H9 (cell line): Measurements from ENCODE around the gene ASPG. TPM values are rescaled to one million over a fixed set of nuclear protein-coding genes. Genes with fewer than 3 reads are reported as not detected.

Source experiments
- DNase-seq: peaks from one replicate; pipeline ENCODE4 v3.0.0-alpha.2; 2017
- H2AFZ ChIP-seq: one replicate; pipeline ENCODE4 v1.6.1; 2013; ENCODE audit warnings: mild to moderate bottlenecking, low read length, control low read depth, moderate library complexity
- H2AK5ac ChIP-seq: 2 replicates; pipeline ENCODE4 v1.6.1; 2013; ENCODE audit warnings: low read length, control low read depth, mixed read lengths; ENCODE audit not compliant: insufficient read length
- H2BK120ac ChIP-seq: one replicate; pipeline ENCODE4 v1.6.1; 2013; ENCODE audit warnings: low read depth, mild to moderate bottlenecking, low read length, control low read depth, inconsistent platforms; ENCODE audit not compliant: poor library complexity, severe bottlenecking
- H2BK12ac ChIP-seq: 2 replicates; pipeline ENCODE4 v1.6.1; 2013; ENCODE audit warnings: low read length, control low read depth, mixed read lengths, low read depth; ENCODE audit not compliant: insufficient read length
- H2BK15ac ChIP-seq: 2 replicates; pipeline ENCODE4 v1.6.1; 2013; ENCODE audit warnings: low read depth, low read length, control low read depth
- H2BK20ac ChIP-seq: one replicate; pipeline ENCODE4 v1.6.1; 2013; ENCODE audit warnings: low read depth, mild to moderate bottlenecking, low read length, control low read depth, inconsistent platforms; ENCODE audit not compliant: poor library complexity, severe bottlenecking
- H2BK5ac ChIP-seq: 2 replicates; pipeline ENCODE4 v1.6.1; 2013; ENCODE audit warnings: low read length, control low read depth, mixed read lengths; ENCODE audit not compliant: insufficient read length
- H3K14ac ChIP-seq: 2 replicates; pipeline ENCODE4 v1.6.1; 2013; ENCODE audit warnings: low read length, control low read depth; ENCODE audit not compliant: insufficient read depth
- H3K18ac ChIP-seq: 2 replicates; pipeline ENCODE4 v1.6.1; 2013; ENCODE audit warnings: low read depth, mild to moderate bottlenecking, mixed read lengths, low read length, control low read depth; ENCODE audit not compliant: insufficient read length
- H3K23ac ChIP-seq: 2 replicates; pipeline ENCODE4 v1.6.1; 2013; ENCODE audit warnings: low read length, control low read depth, mixed read lengths, low read depth; ENCODE audit not compliant: insufficient read length
- H3K23me2 ChIP-seq: 2 replicates; pipeline ENCODE4 v1.6.1; 2013; ENCODE audit warnings: low read depth, mild to moderate bottlenecking, mixed read lengths, low read length, control low read depth; ENCODE audit not compliant: insufficient read length, poor library complexity, severe bottlenecking
- H3K27ac ChIP-seq: 2 replicates; pipeline ENCODE4 v1.5.1; 2013; ENCODE audit warnings: low read length, control low read depth, mixed read lengths, low read depth; ENCODE audit not compliant: insufficient read length
- H3K27me3 ChIP-seq: 2 replicates; pipeline ENCODE4 v1.6.1; 2013; ENCODE audit warnings: low read length, control low read depth, inconsistent platforms; ENCODE audit not compliant: insufficient read depth
- H3K4ac ChIP-seq: 2 replicates; pipeline ENCODE4 v1.6.1; 2013; ENCODE audit warnings: low read depth, mild to moderate bottlenecking, control low read depth, inconsistent platforms, low read length, moderate library complexity
- H3K4me1 ChIP-seq: 2 replicates; pipeline ENCODE4 v1.6.1; 2013; ENCODE audit warnings: low read length, control low read depth, inconsistent platforms; ENCODE audit not compliant: insufficient read depth
- H3K4me2 ChIP-seq: 2 replicates; pipeline ENCODE4 v1.6.1; 2013; ENCODE audit warnings: low read length, control low read depth, mixed read lengths; ENCODE audit not compliant: insufficient read length, insufficient read depth
- H3K56ac ChIP-seq: 2 replicates; pipeline ENCODE4 v1.6.1; 2013; ENCODE audit warnings: low read depth, mild to moderate bottlenecking, mixed read lengths, low read length, control low read depth; ENCODE audit not compliant: insufficient read length
- H3K79me1 ChIP-seq: 2 replicates; pipeline ENCODE4 v1.6.1; 2013; ENCODE audit warnings: low read depth, mild to moderate bottlenecking, moderate library complexity, low read length, control low read depth, inconsistent platforms; ENCODE audit not compliant: insufficient read depth, poor library complexity, severe bottlenecking
- H3K79me2 ChIP-seq: 2 replicates; pipeline ENCODE4 v1.6.1; 2013; ENCODE audit warnings: low read length, control low read depth, inconsistent platforms; ENCODE audit not compliant: insufficient read depth
- H3K9ac ChIP-seq: 2 replicates; pipeline ENCODE4 v1.6.1; 2013; ENCODE audit warnings: low read length, control low read depth, mixed read lengths; ENCODE audit not compliant: insufficient read length; ENCODE audit errors: extremely low read depth
- H3K9me3 ChIP-seq: one replicate; pipeline ENCODE4 v1.6.1; 2013; ENCODE audit warnings: low read depth, low read length, inconsistent platforms; ENCODE audit not compliant: control insufficient read depth
- H3T11ph ChIP-seq: one replicate; pipeline ENCODE4 v1.6.1; 2013; ENCODE audit warnings: mild to moderate bottlenecking, low read length, control low read depth, inconsistent platforms
- H4K20me1 ChIP-seq: one replicate; pipeline ENCODE4 v1.6.1; 2013; ENCODE audit not compliant: control insufficient read depth, insufficient read length, insufficient read depth
- H4K5ac ChIP-seq: 2 replicates; pipeline ENCODE4 v1.6.1; 2013; ENCODE audit warnings: low read depth, mild to moderate bottlenecking, mixed read lengths, low read length, control low read depth; ENCODE audit not compliant: insufficient read length
- H4K8ac ChIP-seq: replicated peaks from 2 replicates; pipeline ENCODE4 v1.6.1; 2013; ENCODE audit warnings: low read length, control low read depth, mixed read lengths, low read depth; ENCODE audit not compliant: insufficient read length
- H4K91ac ChIP-seq: 2 replicates; pipeline ENCODE4 v1.6.1; 2013; ENCODE audit warnings: low read depth, mild to moderate bottlenecking, moderate library complexity, mixed read lengths, low read length, control low read depth; ENCODE audit not compliant: insufficient read length
- H3K27ac Mint-ChIP-seq, 3 experiments: 2 replicates in 2 of 3; 3 replicates in 1 of 3; pipeline ENCODE4 v1.8.0; 2020 to 2021; ENCODE audit warnings: mixed read lengths in 3 of 3, mild to moderate bottlenecking in 1 of 3, moderate library complexity in 1 of 3
- H3K27me3 Mint-ChIP-seq: 2 replicates; pipeline ENCODE4 v1.8.0; 2021; ENCODE audit warnings: low read depth, mild to moderate bottlenecking, moderate library complexity, mixed read lengths
- H3K36me3 Mint-ChIP-seq, 3 experiments: 2 replicates in 2 of 3; 3 replicates in 1 of 3; pipeline ENCODE4 v1.8.0; 2020 to 2021; ENCODE audit warnings: low read depth in 3 of 3, mixed read lengths in 3 of 3; ENCODE audit not compliant: insufficient read depth in 1 of 3
- H3K4me1 Mint-ChIP-seq, 2 experiments: 2 replicates each; pipeline ENCODE4 v1.8.0; 2020; ENCODE audit warnings: mixed read lengths in 2 of 2
- H3K4me3 Mint-ChIP-seq, 2 experiments: 2 replicates in 1 of 2; 3 replicates in 1 of 2; pipeline ENCODE4 v1.8.0; 2020 to 2021; ENCODE audit warnings: mild to moderate bottlenecking in 2 of 2, mixed read lengths in 2 of 2, moderate library complexity in 1 of 2
- H3K9me3 Mint-ChIP-seq, 2 experiments: 2 replicates in 1 of 2; 3 replicates in 1 of 2; pipeline ENCODE4 v1.8.0; 2020; ENCODE audit warnings: mild to moderate bottlenecking in 2 of 2, mixed read lengths in 2 of 2, moderate library complexity in 1 of 2
- WGBS: extraction: QIAGEN DNeasy Blood & Tissue Kit; methylation state at CpG from one replicate; pipeline ENCODE4 v1.1.7; 2013; ENCODE audit warnings: missing lambda C conversion rate, low lambda C conversion rate, mixed read lengths; ENCODE audit not compliant: insufficient read length; ENCODE audit errors: extremely low coverage; 5-methylcytosine and 5-hydroxymethylcytosine counted together
- total RNA-seq: library from RNA; stranded (reverse); gene quantifications from 2 replicates; pipeline ENCODE4 v1.2.1, GENCODE V29; 2021
- TF ChIP-seq, protein P1 (sequence below): fragments of 200-600 bp; sonication (generic); conservative IDR thresholded peaks from 3 replicates; pipeline ENCODE4 v1.8.0; 2021; ENCODE audit warnings: antibody characterized with exemption, mild to moderate bottlenecking

ASPG gene
- total RNA-seq, 1 experiment from 2014 or later = 0.33 TPM

DNA sequence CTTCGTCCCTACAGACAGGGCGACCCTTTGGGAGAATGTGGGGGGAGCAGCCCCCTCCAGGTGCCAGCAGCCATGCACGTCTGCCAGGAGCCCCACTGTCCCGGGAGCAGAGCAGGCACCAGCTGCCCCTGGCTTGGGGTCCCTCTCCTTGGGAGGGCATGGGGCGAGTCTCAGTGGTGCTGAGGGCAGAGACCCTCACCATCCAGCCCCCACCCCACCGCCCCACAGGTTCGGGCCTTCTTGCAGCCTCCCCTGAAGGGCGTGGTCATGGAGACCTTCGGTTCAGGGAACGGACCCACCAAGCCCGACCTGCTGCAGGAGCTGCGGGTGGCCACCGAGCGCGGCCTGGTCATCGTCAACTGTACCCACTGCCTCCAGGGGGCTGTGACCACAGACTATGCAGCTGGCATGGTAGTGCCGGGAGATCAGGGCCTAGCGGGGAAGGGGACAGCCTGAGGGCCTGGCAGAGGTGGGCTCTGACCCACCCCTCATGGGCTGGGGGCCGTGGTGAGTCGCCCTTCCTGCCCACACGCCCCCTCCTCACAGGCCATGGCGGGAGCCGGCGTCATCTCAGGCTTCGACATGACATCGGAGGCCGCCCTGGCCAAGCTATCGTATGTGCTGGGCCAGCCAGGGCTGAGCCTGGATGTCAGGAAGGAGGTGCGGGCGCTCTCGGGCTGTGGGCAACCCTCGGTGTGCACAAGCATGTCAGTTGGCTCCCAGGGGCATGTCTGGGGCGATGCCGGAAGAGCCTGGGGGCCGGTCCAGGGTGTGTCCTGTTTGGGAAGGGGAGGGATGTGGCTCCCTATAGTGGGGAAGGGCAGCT, 18.8 kb downstream of the ASPG start:
- DNase-seq = no peak
- no CpG with 5 or more reads among the region's 35 CpGs for WGBS
- peaks cover 2 to 12% of the 10 kb centered on the region in 2 experiments; a peak in 3 of 4 replicates for H3K4me1 Mint-ChIP-seq
- no peak overlapping the region for H4K91ac ChIP-seq
- no peaks in the 10 kb centered on the region for H3K79me2 ChIP-seq
- no peak overlapping the region for H2BK5ac ChIP-seq
- H3K9ac ChIP-seq = no peak overlapping the region
- H3K14ac ChIP-seq = peak overlapping the region; percentile 41; the same call in 1 of the 2 replicates
- TF ChIP-seq, protein P1, sequence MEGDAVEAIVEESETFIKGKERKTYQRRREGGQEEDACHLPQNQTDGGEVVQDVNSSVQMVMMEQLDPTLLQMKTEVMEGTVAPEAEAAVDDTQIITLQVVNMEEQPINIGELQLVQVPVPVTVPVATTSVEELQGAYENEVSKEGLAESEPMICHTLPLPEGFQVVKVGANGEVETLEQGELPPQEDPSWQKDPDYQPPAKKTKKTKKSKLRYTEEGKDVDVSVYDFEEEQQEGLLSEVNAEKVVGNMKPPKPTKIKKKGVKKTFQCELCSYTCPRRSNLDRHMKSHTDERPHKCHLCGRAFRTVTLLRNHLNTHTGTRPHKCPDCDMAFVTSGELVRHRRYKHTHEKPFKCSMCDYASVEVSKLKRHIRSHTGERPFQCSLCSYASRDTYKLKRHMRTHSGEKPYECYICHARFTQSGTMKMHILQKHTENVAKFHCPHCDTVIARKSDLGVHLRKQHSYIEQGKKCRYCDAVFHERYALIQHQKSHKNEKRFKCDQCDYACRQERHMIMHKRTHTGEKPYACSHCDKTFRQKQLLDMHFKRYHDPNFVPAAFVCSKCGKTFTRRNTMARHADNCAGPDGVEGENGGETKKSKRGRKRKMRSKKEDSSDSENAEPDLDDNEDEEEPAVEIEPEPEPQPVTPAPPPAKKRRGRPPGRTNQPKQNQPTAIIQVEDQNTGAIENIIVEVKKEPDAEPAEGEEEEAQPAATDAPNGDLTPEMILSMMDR = no peak
- H3K27ac Mint-ChIP-seq = no peak overlapping the region
- no peaks in the 10 kb centered on the region for H3K79me1 ChIP-seq
- H3K23me2 ChIP-seq = no peaks in the 10 kb centered on the region
- H3T11ph ChIP-seq = no peak overlapping the region
- no peak overlapping the region for H2BK120ac ChIP-seq
- no peaks in the 10 kb centered on the region for H4K20me1 ChIP-seq
- no peak overlapping the region for H4K8ac ChIP-seq
- no peak overlapping the region for H2AFZ ChIP-seq
- no peak overlapping the region for H4K5ac ChIP-seq
- H3K4me1 ChIP-seq = no peaks in the 10 kb centered on the region; the same call in 1 of the 2 replicates
- H3K4me2 ChIP-seq = no peak overlapping the region
- no peaks in the 10 kb centered on the region for H3K9me3 Mint-ChIP-seq
- H3K18ac ChIP-seq = no peak overlapping the region
- no peak overlapping the region for H3K23ac ChIP-seq
- no peaks in the 10 kb centered on the region for H3K36me3 Mint-ChIP-seq
- H3K9me3 ChIP-seq = no peaks in the 10 kb centered on the region
- no peak overlapping the region for H2BK20ac ChIP-seq
- H3K4me3 Mint-ChIP-seq = no peak overlapping the region
- no peak overlapping the region for H2AK5ac ChIP-seq
- H3K4ac ChIP-seq = no peak overlapping the region
- H3K27me3 Mint-ChIP-seq = no peaks in the 10 kb centered on the region
- no peak overlapping the region for H2BK15ac ChIP-seq
- H3K27me3 ChIP-seq = no peaks in the 10 kb centered on the region
- no peak overlapping the region for H3K27ac ChIP-seq
- H2BK12ac ChIP-seq = no peak overlapping the region
- no peak overlapping the region for H3K56ac ChIP-seq
